ENCODE results near the gene TMPRSS11B.
"Not testable (repeated sequence)": the region's sequence is repeated elsewhere in the genome, so short reads cannot be mapped to it uniquely, and the experiment has no call there.

The TMPRSS11B gene

DNA sequence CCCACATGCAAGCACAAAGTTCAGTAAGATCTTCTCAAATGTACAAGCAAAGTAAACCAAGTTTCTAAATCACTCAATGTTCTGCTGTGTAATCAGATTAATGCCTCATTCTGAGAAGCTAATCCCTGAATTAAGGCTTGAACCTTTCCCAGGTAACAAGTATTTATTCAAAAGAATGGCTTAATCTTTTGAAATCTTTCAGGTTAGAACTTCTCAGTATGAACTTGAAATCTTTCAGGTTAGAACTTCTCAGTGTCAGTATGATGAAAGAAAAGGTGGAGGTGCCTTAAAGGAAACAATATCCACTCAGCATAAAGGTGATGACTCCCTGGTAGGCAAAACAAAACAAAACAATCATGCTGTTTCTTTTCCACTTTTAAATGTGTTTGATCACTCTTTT lies 29.0 kb downstream of the TMPRSS11B start:
- Histone ChIP-seq H3K4me2 (ENCODE audit: low read length) (no peak overlapping the region), H3K4me3 (ENCODE audit: low read length) (no peak overlapping the region), H3K27me3 (ENCODE audit: control insufficient read depth, insufficient read depth, low read length) (peaks cover 4% of the 10 kb centered on the region), H3K4me1 (ENCODE audit: control insufficient read depth, insufficient read depth, low read length) (no peaks in the 10 kb centered on the region), H3K9ac (ENCODE audit: low read depth, low read length) (no peak overlapping the region), H3K9me3 (replicated peaks; ENCODE audit: low read length) (no peaks in the 10 kb centered on the region), H3K36me3 (ENCODE audit: insufficient read depth, low read length) (no peaks in the 10 kb centered on the region)

DNA sequence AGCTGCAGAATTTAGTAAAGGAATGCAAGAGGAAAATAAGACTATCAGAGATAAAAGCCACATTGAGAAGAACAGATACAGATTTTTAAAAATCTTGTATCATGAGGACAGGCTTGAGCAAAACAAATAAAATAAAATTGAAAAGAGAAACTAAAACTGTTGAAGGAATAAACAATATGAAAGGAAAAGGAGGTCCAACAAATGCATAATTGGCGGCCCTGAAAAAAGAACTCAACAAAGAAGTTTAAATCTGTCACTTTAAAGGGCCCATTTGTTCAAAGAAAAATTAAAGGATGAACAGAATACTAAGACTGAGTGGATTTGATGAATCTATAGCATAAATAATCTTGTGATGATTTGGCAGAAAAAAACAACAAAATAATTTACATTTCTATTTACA lies 36.5 kb downstream of the TMPRSS11B start:
- no peak overlapping the region for H3K4me3 ChIP-seq (ENCODE audit: low read length)
- H3K4me1 ChIP-seq (ENCODE audit: control insufficient read depth, insufficient read depth, low read length): no peaks in the 10 kb centered on the region
- no peak overlapping the region for H3K4me2 ChIP-seq (ENCODE audit: low read length)
- no peaks in the 10 kb centered on the region for H3K27me3 ChIP-seq (ENCODE audit: control insufficient read depth, insufficient read depth, low read length)
- H3K36me3 ChIP-seq (ENCODE audit: insufficient read depth, low read length): no peaks in the 10 kb centered on the region
- no peak overlapping the region for H3K9ac ChIP-seq (ENCODE audit: low read depth, low read length)
- H3K9me3 ChIP-seq (replicated peaks; ENCODE audit: low read length): no peaks in the 10 kb centered on the region

DNA sequence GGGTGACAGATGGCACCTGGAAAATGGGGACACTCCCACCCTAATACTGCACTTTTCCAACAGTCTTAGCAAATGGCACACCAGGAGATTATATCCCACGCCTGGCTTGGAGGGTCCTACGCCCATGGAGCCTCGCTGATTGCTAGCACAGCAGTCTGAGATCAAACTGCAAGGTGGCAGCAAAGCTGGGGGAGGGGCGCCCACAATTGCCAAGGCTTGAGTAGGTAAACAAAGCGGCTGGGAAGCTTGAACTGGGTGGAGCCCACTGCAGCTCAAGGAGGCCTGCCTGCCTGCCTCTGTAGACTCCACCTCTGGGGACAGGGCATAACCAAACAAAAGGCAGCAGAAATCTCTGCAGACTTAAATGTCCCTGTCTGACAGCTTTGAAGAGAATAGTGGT lies 51.2 kb downstream of the TMPRSS11B start:
- not testable (repeated sequence) for H3K27me3 ChIP-seq (ENCODE audit: control insufficient read depth, insufficient read depth, low read length); H3K4me2 ChIP-seq (ENCODE audit: low read length); H3K4me3 ChIP-seq (ENCODE audit: low read length); H3K4me1 ChIP-seq (ENCODE audit: control insufficient read depth, insufficient read depth, low read length); H3K36me3 ChIP-seq (ENCODE audit: insufficient read depth, low read length); H3K9ac ChIP-seq (ENCODE audit: low read depth, low read length); H3K9me3 ChIP-seq (replicated peaks; ENCODE audit: low read length)

DNA sequence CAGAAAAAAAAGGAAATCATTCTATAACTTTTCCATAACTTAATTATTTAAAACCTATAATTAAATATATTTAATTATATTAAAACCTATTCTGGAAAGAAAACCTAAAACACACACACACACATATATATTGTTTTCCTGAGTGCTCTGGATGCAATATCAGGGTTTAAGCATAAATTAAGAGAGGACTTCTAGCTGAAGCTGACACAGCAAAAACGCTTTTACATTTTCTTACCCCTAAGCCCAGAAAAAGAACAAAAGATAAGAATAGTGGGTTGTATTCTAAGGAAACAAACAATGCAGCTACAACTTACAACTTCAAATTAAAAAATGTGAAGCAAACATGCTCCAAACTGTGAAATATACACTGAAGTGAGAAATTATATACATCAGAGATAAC lies 52.3 kb downstream of the TMPRSS11B start:
- Histone ChIP-seq H3K4me2 (ENCODE audit: low read length) (no peak overlapping the region), H3K4me3 (ENCODE audit: low read length) (no peak overlapping the region), H3K36me3 (ENCODE audit: insufficient read depth, low read length) (no peaks in the 10 kb centered on the region), H3K9ac (ENCODE audit: low read depth, low read length) (no peak overlapping the region), H3K4me1 (ENCODE audit: control insufficient read depth, insufficient read depth, low read length) (no peaks in the 10 kb centered on the region), H3K9me3 (replicated peaks; ENCODE audit: low read length) (no peaks in the 10 kb centered on the region), H3K27me3 (ENCODE audit: control insufficient read depth, insufficient read depth, low read length) (no peaks in the 10 kb centered on the region)

DNA sequence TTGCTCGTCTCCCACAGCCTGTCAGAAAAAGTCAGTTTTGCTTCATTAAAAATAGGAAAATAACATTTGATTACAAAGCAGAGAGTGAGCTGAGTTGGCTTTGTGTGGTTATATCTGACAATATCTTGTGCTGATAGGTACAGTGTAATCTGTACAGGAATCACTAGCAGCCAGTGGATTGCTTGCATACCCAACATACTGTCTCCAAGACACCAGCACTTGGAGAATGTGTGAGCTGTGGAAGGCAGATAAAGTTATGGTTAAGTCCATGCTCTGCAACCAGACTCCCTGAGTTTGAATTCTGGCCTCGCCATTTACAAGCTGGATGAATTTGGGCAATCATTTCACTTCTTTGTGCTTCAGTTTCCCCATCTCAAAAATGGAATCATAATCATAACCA lies 58.3 kb downstream of the TMPRSS11B start:
- no peaks in the 10 kb centered on the region for H3K4me1 ChIP-seq (ENCODE audit: control insufficient read depth, insufficient read depth, low read length)
- no peaks in the 10 kb centered on the region for H3K36me3 ChIP-seq (ENCODE audit: insufficient read depth, low read length)
- no peak overlapping the region for H3K4me2 ChIP-seq (ENCODE audit: low read length)
- H3K27me3 ChIP-seq (ENCODE audit: control insufficient read depth, insufficient read depth, low read length): peaks cover 4% of the 10 kb centered on the region
- H3K9ac ChIP-seq (ENCODE audit: low read depth, low read length): no peak overlapping the region
- H3K4me3 ChIP-seq (ENCODE audit: low read length): no peak overlapping the region
- H3K9me3 ChIP-seq (replicated peaks; ENCODE audit: low read length): no peaks in the 10 kb centered on the region

DNA sequence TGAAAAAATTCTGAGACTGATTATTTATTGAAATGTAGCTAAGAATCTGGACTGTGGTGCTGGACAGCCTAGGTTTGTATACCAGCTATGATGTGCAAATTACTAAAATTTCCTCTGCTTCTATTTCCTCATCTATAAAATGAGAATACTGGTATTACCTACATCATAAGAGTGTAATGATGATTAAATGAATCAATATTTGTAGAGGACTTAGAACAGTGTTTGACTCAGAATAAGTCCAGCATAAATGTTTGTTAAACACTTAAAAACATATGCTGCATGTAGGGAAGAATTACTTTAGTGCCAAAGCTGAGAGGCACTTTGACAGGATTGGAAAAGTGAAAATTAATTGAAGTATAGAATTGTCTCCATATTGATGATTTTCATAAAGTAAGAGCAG lies 60.6 kb downstream of the TMPRSS11B start:
- H3K4me2 ChIP-seq (ENCODE audit: low read length): no peak overlapping the region
- no peaks in the 10 kb centered on the region for H3K9me3 ChIP-seq (replicated peaks; ENCODE audit: low read length)
- no peak overlapping the region for H3K9ac ChIP-seq (ENCODE audit: low read depth, low read length)
- H3K27me3 ChIP-seq (ENCODE audit: control insufficient read depth, insufficient read depth, low read length): peaks cover 4% of the 10 kb centered on the region
- no peaks in the 10 kb centered on the region for H3K36me3 ChIP-seq (ENCODE audit: insufficient read depth, low read length)
- H3K4me1 ChIP-seq (ENCODE audit: control insufficient read depth, insufficient read depth, low read length): peaks cover 6% of the 10 kb centered on the region
- H3K4me3 ChIP-seq (ENCODE audit: low read length): no peak overlapping the region

DNA sequence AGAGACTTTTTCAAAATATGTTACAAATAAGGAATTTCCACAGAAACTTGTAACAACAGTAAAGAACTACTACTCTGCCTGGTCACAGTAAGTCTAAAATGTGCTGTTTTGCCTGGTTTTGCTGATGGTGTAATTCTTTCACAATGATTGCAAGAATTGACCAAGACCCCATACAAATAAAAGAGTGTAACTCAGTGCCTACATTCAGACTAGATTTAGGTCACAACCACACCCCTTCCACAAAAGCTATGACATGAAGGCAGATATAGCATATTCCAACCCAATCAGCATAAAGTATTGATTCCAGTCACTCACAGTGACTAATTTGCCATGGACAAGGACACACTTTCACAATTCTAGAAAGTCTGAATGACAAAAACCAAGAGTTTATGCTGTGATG lies 62.1 kb downstream of the TMPRSS11B start:
- Histone ChIP-seq H3K4me1 (ENCODE audit: control insufficient read depth, insufficient read depth, low read length) (peaks cover 6% of the 10 kb centered on the region), H3K9me3 (replicated peaks; ENCODE audit: low read length) (no peaks in the 10 kb centered on the region), H3K27me3 (ENCODE audit: control insufficient read depth, insufficient read depth, low read length) (peaks cover 4% of the 10 kb centered on the region), H3K4me2 (ENCODE audit: low read length) (no peak overlapping the region), H3K9ac (ENCODE audit: low read depth, low read length) (no peak overlapping the region), H3K36me3 (ENCODE audit: insufficient read depth, low read length) (no peaks in the 10 kb centered on the region), H3K4me3 (ENCODE audit: low read length) (no peak overlapping the region)

DNA sequence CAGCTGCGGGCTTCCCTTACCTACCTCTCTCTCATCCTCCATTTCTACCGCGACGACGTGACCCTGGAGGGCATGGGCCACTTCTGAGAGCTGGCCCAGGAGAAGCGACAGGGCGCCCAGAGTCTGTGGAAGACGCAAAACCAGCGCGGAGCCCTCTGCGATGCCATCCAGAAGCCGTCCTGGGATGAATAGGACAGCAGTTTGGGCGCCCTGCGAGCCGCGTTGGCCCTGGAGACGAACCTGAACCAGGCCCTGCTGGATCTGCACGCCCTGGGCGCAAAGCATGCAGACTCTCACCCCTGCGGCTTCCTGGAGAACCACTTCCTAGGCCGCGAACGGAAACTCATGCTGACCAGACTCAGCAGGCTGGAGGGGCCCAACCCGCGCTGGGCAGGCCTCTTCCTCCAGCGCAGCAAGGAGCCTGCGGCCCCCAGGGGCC lies 63.1 kb downstream of the TMPRSS11B start:
- peaks cover 4% of the 10 kb centered on the region for H3K27me3 ChIP-seq (ENCODE audit: control insufficient read depth, insufficient read depth, low read length)
- no peaks in the 10 kb centered on the region for H3K9me3 ChIP-seq (replicated peaks; ENCODE audit: low read length)
- no peak overlapping the region for H3K9ac ChIP-seq (ENCODE audit: low read depth, low read length)
- H3K4me2 ChIP-seq (ENCODE audit: low read length): no peak overlapping the region
- no peaks in the 10 kb centered on the region for H3K36me3 ChIP-seq (ENCODE audit: insufficient read depth, low read length)
- H3K4me3 ChIP-seq (ENCODE audit: low read length): no peak overlapping the region
- H3K4me1 ChIP-seq (ENCODE audit: control insufficient read depth, insufficient read depth, low read length): peaks cover 6% of the 10 kb centered on the region

DNA sequence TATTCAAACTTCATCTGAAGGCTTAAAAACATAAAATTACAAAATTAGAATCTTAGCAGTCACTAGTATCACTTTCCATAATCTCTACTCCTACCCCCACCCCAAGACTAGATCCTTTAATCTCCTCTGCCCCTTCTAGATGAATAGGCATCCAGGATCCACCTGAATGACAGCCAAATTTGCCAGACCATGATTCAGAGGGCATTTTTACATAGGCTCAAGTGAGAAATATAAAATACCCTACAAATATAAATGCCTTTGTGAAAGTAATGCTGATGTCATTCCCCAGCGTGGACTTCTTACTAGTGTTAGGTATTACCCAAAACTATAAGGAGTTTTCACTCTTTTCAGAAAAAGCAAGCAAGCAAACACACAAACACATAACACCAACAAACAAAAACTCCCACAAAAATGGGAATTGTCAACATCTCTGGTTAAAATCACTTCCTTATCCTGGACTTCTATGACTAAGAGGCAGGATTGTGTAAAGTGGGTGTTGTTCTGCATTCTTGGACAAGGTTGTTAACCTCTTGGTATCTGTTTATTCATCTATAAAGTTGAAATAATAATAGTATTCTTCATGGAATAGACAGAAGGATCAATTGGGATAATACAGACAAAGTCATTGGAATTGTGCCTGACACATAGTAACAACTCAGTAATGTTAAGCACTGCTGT lies 64.5 kb downstream of the TMPRSS11B start:
- Histone ChIP-seq H3K9me3 (replicated peaks; ENCODE audit: low read length) (no peaks in the 10 kb centered on the region), H3K9ac (ENCODE audit: low read depth, low read length) (no peak overlapping the region), H3K4me2 (ENCODE audit: low read length) (no peak overlapping the region), H3K27me3 (ENCODE audit: control insufficient read depth, insufficient read depth, low read length) (peaks cover 3% of the 10 kb centered on the region), H3K4me1 (ENCODE audit: control insufficient read depth, insufficient read depth, low read length) (peaks cover 6% of the 10 kb centered on the region), H3K36me3 (ENCODE audit: insufficient read depth, low read length) (no peaks in the 10 kb centered on the region), H3K4me3 (ENCODE audit: low read length) (no peak overlapping the region)

DNA sequence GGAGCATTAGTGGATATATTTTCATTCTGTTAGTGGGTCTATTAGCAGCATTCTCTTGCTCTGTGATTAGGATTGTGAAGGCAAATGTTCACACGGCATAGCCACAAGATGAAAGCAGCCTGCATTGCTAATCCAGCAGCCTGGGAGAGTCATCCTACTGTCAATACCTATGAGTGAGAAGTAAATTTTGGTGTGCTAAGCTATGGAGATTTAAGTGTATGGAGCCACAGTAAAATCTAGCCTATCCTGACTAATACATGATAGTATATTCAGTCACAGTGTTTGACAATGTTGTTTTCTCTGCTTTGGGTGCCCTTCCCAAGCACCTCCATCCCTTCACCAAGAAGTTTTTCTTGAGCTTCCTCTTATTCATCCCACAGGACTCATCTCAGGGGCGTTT lies 68.6 kb downstream of the TMPRSS11B start:
- Histone ChIP-seq H3K4me3 (ENCODE audit: low read length) (no peak overlapping the region), H3K9me3 (replicated peaks; ENCODE audit: low read length) (no peaks in the 10 kb centered on the region), H3K36me3 (ENCODE audit: insufficient read depth, low read length) (no peaks in the 10 kb centered on the region), H3K9ac (ENCODE audit: low read depth, low read length) (no peak overlapping the region), H3K4me1 (ENCODE audit: control insufficient read depth, insufficient read depth, low read length) (peaks cover 6% of the 10 kb centered on the region), H3K4me2 (ENCODE audit: low read length) (no peak overlapping the region), H3K27me3 (ENCODE audit: control insufficient read depth, insufficient read depth, low read length) (peaks cover 3% of the 10 kb centered on the region)

Measured in skeletal muscle satellite cell (primary cell).